GM21447 (cell line): ENCODE measurements around the gene FANK1.

ENCODE experiments used
- ATAC-seq: cut with Tn5 transposase; IDR thresholded peaks from one replicate; pipeline ENCODE4 v1.9.1; 2021; ENCODE audit not compliant: unreplicated experiment

Gene FANK1, protein sequence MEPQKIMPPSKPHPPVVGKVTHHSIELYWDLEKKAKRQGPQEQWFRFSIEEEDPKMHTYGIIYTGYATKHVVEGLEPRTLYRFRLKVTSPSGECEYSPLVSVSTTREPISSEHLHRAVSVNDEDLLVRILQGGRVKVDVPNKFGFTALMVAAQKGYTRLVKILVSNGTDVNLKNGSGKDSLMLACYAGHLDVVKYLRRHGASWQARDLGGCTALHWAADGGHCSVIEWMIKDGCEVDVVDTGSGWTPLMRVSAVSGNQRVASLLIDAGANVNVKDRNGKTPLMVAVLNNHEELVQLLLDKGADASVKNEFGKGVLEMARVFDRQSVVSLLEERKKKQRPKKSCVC

DNA sequence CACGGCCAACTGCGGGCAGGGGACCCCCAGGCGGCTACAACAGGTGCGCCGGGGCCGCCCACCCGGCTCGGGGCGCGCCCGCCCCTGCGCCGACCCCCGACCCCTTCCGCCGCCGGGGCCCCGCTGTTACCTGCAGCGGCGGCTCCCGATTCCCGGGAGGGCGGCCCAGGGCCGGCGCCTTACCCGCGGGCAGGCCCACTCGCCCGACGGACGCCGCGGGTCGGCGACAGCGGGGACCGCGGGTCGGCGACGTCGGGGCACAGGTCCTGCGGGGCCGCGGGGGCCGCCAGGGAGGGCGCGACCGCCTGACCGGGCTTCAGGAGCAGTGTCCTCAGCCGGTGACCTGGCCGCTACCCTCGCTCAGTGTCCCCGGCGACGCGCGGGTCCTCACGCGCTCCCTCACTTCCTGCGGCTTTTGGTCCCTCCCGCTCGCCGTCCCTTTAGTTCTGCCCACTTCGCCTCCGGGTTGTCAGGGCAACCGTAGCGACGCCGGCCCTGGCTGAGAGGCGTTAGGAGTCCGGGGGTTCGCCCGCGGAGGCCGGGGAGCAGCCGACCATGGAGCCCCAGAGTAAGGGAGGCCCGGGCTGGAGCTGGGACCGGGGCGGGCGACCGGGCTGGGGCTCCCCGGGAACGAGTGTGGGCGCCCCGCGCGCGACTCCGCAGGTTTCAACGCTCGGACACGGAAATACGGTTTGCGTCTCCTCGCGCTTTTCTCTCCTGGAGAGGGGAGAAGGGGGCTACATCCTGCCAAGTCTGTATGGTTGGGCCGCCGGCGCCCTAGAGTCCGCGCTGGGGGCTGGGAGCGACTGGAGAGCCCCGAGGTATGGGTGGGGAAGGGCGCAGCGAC lies at the start of gene FANK1:
Gene FANK1 (plus strand): TSS at position 477 of the 847 bp plus-strand sequence. CDS start 79 bp downstream, at position 556.
- ATAC-seq, result peak; percentile 89

DNA sequence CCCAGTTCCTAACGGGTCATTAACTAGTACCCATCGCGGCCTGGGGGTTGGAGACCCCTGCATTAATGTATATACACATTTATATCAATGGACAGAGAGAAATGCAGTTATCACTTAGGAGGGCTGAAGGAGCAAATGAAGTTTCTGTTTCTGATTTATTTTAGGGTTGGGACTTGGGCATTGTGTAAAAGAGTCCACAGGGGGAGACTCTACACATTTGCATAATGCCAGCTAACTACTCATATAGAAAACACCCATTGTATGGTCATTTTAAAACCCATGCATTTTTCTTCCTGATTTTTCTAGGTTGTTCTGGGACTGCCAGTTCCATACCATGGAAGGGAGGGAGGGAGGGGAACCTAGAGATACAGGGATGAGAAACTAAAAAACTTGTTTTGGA lies 49.5 kb upstream of the FANK1 start:
- peak; percentile 71 for ATAC-seq

DNA sequence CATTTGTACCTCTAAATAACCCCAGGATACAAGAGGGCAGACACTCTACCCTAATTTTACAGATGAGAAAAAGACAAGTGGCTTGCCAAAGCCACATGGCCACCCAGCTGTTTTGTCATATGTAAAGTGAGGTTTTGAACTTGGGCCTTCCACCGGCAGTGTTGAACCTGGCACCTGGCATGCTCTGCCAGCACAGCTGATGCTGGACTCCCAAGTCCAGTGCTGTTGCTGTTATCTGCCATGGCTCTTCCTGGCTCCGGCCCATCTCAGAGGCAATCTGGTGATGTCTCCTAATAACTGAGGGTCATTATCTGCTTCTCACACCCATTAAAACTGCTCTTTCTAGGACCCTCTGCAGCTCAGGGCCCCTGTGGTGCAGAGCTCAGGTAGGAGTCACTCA lies 48.0 kb upstream of the FANK1 start:
- no peak for ATAC-seq

DNA sequence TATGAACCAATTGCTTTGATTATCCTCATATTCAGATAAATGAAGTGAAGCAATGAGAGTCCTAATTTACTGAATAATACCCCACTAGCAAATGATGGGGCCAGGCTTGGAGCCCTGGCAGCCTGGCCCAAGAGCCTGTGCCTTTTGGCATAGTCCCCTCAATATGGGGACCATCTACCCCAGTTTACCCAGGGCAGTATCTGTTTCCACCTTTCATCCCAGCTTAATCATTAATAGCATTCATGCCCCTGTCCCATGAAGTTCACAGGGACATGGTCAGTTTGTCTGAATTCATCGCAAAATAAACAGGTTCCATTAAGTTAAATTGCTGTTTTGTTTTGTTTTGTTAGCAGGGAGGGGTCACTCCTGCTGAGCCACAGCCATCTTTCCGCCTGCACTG lies 47.5 kb upstream of the FANK1 start:
- no peak for ATAC-seq

DNA sequence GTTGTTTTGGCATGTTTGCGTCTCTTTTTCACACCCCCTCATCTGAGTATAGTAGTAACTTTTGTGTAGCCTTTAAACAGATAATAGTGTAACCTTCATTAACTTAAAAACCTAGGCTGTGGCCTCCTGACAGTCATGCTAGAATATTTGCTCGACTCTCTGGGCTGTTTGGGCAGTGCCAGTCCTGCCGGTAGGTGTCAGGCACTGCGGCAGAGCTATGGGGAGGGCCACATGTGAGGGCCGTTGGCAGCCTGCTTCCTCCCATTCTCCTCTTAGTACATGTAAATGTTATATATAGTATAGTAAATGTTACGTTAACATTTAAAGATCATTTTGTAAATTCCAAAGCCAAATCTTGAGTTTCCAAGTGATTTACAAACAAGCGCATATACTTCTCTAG lies 46.9 kb upstream of the FANK1 start:
- no peak for ATAC-seq

DNA sequence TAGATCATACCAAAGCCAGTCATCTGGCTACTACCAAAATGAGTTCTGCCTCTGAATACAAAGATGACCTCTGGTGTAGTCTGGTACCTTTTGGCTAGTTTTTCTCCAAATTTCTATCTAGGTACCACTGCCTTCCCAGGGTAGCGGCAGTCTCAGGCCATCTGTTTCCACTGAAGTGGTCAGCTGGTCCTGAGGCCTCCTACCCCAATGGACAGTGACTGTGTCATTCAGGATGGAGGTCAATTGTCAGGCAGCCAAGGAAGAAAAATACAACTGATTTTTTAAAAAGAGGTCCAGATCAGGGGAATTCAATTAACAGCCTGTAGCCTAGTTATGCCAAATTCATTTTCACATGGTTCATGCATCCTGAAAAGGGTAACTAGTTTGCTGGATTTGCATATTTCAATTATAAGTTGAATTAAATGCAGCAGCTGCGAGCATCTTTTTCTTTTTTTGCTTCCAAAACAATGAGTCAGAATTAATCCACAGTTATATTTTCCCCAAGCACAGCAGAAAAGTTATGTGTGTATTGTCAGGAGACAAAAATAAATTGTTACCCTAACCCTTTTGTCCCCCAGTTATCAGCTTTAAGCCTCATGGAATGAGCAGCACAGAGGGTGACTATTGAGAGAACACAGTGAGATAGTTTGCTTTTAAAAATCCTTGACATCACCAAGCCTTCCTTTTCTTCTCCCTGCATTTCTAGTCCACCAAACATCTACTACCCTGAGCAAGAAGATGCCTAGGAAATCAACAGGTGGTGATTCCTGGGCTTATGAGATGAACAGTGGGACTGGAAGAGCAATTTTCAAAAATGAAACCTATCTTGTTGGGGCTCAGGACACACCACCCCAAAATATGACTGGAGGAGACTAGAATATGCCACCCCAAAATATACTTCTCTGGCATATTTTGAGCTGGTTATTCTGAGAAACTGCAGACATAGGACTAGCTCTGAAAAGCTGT lies 45.3 kb upstream of the FANK1 start:
- no peak for ATAC-seq

DNA sequence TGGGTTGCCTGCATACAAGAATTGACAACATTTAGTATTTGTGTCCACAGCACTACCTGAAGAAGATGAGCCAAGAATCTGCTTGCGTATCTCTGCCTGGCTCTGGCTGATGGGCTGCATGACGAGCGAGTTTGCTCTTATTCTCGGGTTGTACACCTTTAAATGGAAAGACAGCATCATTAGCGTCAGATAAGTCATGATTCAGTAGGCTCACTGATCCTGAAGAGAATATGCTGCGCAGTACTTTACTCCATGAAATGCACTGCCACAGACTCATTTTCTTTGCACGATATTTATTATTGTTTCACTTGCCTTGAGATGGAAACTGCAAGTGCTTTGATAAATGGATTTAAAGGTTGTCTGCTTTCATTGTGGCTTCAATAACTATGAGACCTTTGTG lies 43.9 kb upstream of the FANK1 start:
- no peak for ATAC-seq

DNA sequence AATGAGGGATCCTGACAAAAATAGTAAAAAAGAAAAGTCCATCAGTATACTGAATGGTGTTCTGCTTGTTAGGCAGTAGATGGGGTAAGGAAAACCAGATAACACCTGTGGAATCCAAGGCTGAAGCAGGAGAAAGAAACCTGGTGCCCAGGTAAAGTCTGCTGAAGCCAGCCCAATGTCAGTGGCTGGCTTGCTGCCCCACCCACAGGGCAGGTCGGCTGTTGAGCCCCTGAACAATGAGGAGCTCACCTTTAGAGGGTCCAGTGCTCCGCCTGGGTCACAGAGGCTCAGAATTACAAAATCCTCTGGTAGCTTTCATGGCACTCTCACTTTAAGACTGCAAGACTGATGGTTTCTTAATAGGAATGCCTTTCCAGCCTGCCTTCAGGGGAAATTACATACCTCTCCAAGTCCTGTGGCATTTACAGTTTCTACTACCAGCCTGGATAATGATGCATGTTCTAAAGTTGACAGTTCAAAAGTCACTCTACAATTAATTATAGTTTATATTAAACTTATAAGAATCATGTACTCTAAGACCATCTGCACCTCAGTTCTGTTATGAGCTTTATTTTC lies 39.1 kb upstream of the FANK1 start:
- no peak for ATAC-seq

DNA sequence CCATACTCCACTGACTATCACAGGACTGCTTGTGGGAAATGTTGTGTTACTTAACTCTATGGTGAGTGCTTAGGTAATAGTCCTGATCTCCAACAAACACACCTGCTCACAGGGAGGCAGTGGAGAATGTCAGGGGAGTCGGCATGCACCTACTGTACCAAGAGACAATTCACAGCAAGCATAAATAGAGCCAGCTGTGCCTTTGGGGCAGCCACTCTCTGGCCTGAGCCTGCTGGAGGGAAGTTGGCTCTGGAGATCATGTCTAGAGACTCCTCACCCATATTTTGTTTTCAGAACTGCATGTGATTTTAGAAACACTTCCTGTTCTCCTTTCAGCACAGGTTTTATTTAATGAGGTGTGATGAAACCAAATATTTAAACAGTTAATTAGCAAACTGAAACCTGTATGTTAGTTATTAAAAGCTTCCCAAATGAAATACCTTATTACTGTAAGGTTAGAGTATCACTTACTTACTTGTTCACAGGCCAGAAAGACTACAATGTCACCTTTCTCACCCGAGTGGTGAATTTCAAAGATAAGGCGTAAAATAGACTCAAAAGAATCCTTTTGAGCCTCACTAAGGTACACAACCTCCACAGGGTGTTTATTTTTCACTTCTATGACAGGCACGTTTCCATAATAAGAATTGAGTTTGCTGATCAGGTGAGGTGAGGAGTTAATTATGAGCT lies 37.1 kb upstream of the FANK1 start:
- no peak for ATAC-seq

DNA sequence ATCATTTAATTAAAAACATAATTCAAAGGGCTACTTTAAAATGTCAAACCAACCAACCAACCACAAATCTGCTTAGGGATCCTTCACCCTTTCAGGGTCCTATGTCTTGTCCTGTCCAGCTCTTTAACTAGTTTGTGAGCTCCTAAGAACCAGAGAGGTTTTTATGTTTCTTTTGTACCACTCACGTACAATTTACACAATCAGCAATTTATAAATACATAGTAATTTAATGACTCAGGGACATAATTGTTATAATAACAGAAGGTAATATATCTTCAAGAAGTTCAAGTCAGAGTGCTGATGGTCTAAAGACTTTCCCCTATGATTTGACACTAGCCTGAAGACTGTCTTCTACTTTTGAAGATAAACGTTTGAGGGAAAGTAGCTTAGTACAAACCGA lies 31.2 kb upstream of the FANK1 start:
- ATAC-seq, result no peak

DNA sequence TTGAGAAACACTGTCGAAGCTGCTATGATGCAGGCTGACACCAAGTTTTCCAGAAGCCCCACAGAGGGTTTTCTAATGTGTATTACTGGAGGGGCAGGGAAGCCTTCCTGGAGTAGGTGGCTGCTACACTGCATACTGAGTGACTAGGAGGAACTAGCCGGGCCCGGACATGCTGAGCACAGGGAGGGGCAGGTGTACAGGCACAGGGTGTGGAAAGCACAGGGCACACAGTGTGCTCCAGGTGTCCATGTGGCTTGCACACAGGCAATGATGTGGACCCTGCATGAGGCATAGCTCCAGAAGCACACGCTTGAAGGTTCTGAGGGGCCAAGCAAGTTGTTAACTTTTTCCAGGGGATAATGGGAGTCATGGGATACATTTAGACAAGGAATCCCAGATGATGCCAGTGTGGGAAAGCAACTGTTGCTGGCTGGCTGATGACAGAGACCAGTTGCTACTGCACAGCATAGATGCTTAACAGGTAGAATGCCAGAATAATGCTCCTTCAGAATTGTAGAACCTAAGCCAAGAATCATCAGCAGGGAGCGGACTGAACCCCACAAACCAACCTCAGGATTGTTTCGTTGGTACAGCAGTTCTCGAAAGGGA lies 29.8 kb upstream of the FANK1 start:
- no peak for ATAC-seq

DNA sequence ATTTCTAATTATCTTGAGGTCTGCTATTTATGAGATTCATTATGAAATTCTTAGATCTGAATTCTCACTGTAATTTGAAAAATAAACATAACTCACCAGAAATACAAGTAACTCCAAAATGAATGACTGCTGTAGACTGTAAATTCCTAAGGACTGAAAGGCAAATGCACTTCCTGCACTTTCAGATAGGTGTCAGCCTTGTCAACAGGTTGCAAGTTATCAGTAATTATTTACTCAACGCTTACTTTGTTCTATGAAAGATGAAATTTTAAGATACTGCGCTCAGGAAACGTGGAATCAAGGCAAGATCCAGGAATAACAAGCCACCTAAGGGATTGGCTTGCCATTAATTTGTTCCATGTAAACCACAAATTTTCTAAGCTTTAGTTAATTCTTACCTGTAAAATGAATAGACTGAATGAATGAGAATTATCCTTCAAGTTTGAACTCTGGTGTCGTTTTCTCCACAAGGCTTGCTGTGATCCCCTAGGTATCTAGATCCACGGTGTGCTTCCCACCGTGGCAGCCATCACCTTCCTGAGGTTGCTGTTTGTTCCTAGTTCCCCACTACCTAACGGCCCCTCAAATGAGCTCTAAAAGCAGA lies 27.9 kb upstream of the FANK1 start:
- ATAC-seq, result no peak

DNA sequence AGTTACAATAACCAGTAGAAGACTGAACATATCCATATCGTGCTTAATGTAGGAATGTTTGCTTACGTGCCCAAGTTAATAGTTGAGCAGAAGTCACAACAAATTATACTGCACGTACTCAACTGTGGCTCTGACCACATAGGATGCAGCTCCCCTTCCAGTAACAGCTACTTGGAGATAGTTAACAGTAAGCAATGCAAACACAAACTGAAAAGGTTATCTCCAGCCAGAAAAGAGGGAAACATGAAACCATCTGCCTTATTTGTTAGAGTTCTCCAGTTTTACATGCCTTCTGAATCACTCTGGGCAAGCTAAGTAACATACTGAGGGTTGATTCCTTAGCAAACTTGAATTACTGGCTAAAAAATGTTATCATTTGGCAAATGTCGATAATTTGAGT lies 25.0 kb upstream of the FANK1 start:
- no peak for ATAC-seq

DNA sequence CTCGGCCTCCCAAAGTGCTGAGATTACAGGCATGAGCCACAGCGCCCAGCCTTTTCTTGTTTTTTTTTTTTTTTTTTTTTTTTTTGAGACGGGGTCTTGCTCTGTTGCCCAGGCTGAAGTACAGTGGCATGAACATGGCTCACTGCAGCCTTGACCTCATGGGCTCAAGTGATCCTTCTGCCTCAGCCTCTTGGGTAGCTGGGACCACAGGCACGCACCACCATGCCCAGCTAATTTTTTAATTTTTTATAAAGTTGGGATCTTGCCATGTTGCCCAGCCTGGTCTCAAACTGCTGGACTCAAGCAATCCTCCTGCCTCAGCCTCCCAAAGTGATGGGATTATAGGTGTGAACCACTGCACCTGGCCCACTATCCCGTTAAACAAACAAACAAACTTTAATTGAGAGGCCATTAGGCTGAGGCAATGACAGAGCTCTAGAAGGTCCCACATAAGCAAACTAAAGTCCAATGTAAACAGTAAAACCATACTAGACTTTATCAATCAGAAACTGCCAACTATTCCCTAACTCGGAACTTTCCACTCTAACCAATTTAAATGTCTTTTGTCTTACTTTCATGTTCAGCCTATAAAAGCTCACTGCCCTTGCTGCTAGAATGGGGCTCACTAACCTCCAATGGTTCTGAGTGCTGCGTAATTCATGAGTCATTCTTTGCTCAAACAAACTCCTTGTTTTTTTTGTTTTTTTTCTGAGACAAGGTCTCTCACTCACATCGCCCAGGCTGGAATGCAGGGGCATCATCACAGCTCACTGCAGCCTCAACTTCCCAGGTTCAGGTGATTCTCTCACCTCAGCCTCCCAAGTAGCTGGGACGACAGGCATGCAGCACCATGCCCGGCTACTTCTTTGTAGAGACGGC lies 17.2 kb upstream of the FANK1 start:
- no peak for ATAC-seq

DNA sequence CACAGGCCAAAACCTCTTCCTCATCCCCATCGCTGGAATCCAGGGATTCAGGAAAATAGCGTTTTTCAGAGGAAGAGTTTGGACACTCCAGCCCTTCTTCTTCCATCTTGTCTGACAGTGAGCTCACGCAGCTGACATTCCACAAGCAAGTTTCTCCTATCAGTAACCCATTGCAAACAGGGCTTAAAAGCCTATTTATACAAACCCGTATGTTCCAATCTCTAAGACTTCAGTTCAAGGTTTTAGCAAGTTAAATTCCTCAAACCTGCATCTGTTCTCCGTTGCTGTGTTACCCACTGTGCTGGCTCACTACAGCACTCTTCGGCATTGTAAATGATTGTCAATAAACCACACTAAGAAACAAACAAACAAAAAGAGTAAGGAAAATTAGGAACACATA lies 15.6 kb upstream of the FANK1 start:
- ATAC-seq, result no peak

DNA sequence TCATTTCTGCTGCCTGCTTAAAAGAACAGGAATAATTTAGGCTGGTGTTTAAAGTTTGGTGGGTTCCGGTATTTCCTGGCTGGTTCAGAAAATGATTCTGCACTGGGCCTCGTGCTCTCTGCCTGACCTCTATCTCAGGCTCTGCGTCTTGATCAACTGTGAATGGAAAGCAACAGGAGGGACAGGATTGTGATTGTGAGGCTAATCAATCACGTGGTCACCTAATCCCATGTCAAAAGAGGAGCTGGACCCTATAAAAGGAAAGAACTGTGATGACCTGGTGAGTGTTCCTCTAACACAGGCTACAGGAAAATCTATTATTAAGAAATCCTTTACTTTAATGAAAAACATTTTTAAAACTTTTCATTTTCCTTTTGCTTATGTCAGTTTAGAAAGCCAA lies 15.2 kb upstream of the FANK1 start, which contains the start of gene DHX32:
Gene DHX32 (minus strand): TSS at position 101 of the 400 bp plus-strand sequence. CDS start 468 bp downstream, outside the sequence.
- ATAC-seq, result no peak

DNA sequence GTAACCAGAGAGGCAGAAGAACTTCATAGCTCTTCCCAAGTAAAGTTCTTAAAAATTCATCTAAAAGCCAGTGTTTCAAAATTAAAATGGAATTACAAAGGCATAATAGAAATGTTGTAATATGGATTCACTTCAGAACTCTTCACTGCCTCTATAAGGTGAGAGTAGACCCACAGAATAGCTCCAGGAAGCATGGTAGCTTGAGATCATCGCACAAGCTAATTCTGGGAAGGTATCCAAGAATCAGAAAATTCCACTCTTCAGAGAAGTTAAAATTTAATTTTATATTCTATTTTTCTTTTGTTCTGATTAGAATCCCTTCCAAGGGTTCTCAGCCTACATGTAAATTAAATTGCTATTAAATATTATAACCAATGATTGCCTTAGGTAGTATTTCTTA lies 13.8 kb upstream of the FANK1 start:
- no peak for ATAC-seq

DNA sequence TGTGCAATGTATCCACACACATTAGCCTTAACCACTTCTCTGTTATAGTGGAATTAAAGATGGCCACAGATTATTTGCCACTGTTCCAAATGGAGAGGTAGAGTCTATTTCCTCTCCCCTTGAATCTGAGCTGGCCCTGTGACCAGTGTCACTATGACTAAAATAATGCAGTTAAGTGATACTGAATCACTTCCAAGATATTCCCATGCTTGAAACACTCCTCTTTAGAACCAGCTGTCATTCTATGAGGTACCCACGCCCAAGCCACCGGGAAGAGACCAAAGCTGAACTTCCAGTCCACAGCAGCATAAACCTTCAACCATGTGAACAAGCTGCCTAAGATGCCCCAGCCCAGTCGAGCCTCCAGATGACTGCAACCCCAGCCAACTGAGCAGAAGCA lies 13.2 kb upstream of the FANK1 start:
- ATAC-seq, result no peak
